T-helper 2 cell treated with Interferon-gamma antibody and Interleukin-4, amounts not matched to agents 5 μg/mL and 100 μg/mL, for 36 hours (primary cell): ENCODE results near the gene SHMT2.

ENCODE experiments used
- DNase-seq: peaks from one replicate; pipeline ENCODE4 v3.0.0; 2021; ENCODE audit warnings: low spot score
- H3K27ac Mint-ChIP-seq: one replicate; pipeline ENCODE4 v1.8.0; 2021; ENCODE audit warnings: mild to moderate bottlenecking, mixed read lengths
- H3K27me3 Mint-ChIP-seq: one replicate; pipeline ENCODE4 v1.8.0; 2021; ENCODE audit warnings: low read depth, mixed read lengths
- H3K36me3 Mint-ChIP-seq: one replicate; pipeline ENCODE4 v1.8.0; 2021; ENCODE audit warnings: low read depth, mixed read lengths
- H3K4me1 Mint-ChIP-seq: one replicate; pipeline ENCODE4 v1.8.0; 2021; ENCODE audit warnings: low read depth, mixed read lengths
- H3K4me3 Mint-ChIP-seq: one replicate; pipeline ENCODE4 v1.8.0; 2022; ENCODE audit warnings: mild to moderate bottlenecking, moderate library complexity, mixed read lengths
- H3K9me3 Mint-ChIP-seq: one replicate; pipeline ENCODE4 v1.8.0; 2021; ENCODE audit warnings: mixed read lengths

The SHMT2 gene

DNA sequence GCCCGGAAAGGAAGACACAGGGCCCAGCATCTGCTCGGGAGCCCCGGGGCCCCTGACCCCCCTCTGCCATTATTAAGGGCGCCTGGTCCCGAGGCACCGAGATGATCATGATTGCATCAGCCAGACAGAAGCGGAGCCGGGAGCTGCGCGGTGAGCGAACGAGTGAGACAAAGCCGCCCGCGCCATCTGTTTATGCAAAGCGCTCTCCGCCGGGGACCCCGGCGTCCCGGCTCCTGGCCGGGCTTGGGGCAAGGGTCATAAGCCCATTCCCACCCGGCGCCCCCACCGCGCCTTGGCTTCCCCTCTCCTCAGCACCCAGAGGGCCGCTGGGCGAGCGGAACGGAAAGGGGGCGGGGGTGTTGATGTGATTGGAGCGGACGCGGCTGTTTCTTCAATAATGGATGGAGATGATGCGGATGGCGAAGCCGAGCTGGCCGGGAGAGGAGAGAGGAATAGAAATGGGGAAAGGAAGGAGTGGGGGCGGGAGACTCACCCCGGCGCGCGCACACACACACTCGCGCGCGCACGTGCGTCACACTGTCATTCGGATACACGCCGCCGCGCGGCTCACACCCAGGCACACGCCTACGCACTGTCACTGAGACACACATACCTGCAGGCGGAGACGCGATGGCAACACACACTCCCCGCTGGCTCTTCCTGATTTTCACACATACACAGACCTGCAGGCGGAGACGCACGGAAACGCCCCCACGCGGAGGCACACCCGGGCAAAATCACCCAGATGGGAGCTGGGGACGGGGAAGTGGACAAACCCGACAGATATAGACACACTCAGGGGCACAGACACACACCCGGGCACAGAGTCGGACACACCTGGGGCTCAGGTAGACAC, 10.8 kb downstream of the SHMT2 start:
- DNase-seq, result peak; percentile 79
- Mint-ChIP-seq H3K9me3 (no peaks in the 10 kb centered on the region), H3K4me3 (peak overlapping the region; percentile 91), H3K27ac (peak overlapping the region; percentile 85), H3K36me3 (peaks cover 2% of the 10 kb centered on the region), H3K27me3 (peaks cover 45% of the 10 kb centered on the region), H3K4me1 (peaks cover 54% of the 10 kb centered on the region)

DNA sequence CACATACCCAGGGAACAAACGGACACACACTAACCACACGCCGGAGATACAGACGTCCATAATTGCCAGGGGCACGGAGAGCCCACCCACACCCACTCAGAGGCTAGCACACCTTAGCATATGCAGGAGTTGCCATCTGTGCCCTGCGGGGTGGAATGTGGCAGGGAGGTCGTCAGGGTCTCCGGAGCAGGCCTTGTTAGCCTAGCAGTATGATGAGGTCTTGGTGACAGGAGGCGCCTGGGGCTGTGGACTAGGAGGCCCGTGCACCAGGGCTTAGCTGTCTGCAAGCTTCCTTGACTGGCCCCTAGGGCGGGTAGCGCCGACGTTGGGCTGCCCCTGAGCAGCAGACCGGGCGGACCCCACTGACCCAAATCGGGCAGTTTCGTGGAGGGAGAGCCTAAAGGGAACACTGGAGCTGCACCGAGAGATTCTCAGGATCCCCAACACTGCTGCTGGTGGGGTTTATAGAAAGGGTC, 11.5 kb downstream of the SHMT2 start:
- peak overlapping the region; percentile 91 for H3K4me3 Mint-ChIP-seq
- H3K4me1 Mint-ChIP-seq, result peaks cover 54% of the 10 kb centered on the region
- DNase-seq, result no peak
- H3K36me3 Mint-ChIP-seq, result no peaks in the 10 kb centered on the region
- H3K27ac Mint-ChIP-seq, result no peak overlapping the region
- no peaks in the 10 kb centered on the region for H3K9me3 Mint-ChIP-seq
- peaks cover 45% of the 10 kb centered on the region for H3K27me3 Mint-ChIP-seq

DNA sequence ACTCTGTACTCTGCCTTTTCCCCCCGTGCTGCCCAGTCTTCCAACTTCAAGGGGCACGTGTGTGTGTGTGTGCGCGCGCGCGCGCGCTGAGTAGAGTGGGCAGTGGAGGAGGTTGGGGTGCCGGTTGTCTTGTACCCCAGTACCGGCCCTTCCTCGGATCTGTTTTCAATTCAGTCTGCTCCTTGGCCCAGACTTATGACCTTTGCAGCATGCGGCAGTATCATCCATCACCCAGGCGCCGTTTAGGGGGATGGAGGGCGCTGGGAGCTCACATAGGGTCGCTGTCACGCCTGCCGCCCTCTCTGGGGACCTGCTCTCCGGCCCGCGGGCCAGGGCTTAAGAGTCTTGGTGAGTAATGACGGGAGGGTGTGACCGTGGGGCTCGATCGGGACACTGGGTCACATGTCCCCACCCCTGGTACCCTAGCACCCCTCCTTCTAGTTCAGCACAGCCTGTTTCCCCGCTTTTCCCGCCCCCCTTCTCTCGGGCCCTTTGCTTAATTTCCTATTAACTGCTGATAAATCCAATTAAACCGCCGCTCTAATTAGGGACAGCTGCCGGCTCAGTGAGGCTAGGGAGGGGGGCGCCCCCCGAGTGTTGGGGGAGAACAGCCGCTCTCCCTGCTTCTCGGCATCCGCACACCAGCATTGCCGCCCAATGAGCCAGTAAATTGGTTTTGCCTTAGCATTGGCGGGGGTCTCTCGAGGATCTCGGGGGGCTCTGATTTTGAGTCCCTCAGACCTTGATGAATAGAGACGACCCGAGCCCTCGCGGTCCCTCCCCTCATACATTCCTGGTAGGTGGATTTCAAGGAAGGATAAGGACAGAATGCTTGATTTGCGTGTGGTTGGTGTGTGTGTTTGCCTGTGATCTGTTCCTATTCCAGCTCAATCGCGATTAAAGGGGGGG, 12.1 kb downstream of the SHMT2 start:
- H3K9me3 Mint-ChIP-seq, result no peaks in the 10 kb centered on the region
- no peak overlapping the region for H3K27ac Mint-ChIP-seq
- no peaks in the 10 kb centered on the region for H3K36me3 Mint-ChIP-seq
- H3K27me3 Mint-ChIP-seq, result peaks cover 41% of the 10 kb centered on the region
- peaks cover 54% of the 10 kb centered on the region for H3K4me1 Mint-ChIP-seq
- no peak for DNase-seq
- peak overlapping the region; percentile 91 for H3K4me3 Mint-ChIP-seq

DNA sequence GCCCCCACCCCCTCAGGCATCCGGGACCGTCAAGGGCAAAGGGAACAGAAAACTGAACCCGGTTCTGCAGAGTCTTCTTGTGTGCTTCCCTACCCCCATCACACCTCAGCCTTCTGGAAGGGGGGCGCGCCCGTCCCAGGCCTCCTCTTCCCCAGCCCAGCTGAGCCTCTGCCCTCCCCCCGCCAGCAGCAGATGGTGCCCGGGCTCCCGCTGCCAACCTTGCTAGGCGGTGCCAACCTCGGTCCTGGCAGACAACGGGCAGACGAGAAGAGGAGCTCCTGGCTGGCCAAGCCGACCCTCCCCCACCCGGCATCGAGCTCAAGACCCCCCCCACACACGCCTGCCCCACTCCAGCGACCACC, 12.8 kb downstream of the SHMT2 start:
- H3K36me3 Mint-ChIP-seq, result no peaks in the 10 kb centered on the region
- peaks cover 35% of the 10 kb centered on the region for H3K27me3 Mint-ChIP-seq
- H3K4me1 Mint-ChIP-seq, result peaks cover 48% of the 10 kb centered on the region

DNA sequence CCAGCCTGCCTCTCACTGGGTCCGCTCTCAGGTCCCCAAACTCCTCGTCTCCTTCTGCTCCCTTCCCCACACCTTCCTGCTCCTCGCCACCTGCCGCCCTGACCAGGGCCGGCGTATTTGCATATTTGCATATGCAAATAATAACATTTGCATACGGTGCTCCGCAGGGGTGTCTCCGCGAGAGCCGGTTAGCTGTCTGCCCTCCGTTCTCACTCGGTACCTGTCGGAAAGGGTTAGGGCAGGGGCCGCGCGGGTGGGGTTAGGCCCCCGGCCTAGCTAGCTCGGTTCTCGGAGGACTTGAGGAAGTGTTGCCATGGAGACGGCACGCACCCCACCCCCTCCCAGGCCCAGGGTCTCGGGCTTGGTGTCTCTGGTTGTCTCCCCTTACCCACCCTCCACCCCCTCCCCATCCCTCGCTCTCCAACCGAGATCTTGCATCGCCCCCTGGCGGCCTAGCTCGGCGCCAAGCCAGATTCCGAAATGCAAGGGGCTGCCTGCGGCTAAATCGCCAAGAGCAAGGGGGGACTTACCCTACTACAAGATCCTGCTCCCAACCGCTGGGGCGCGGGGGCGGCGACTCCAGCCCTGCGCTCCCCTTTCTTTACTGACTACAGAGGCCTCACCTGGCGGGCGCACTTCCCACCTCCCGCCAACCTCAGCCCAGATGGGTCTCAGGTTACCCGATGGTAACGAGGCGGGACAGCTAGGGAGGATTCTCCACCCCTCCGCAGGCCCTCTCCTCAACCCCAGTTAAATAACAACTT, 13.4 kb downstream of the SHMT2 start:
- Mint-ChIP-seq H3K36me3 (no peaks in the 10 kb centered on the region), H3K4me3 (peak overlapping the region; percentile 75), H3K27me3 (peaks cover 30% of the 10 kb centered on the region), H3K4me1 (peaks cover 43% of the 10 kb centered on the region), H3K9me3 (no peaks in the 10 kb centered on the region), H3K27ac (peak overlapping the region; percentile 45)
- DNase-seq, result peak; percentile 66

More for the DNA sequence above, 12.8 kb downstream of the SHMT2 start:
- H3K9me3 Mint-ChIP-seq, result no peaks in the 10 kb centered on the region
- peak overlapping the region; percentile 45 for H3K27ac Mint-ChIP-seq
- peak overlapping the region; percentile 91 for H3K4me3 Mint-ChIP-seq
- no peak for DNase-seq

DNA sequence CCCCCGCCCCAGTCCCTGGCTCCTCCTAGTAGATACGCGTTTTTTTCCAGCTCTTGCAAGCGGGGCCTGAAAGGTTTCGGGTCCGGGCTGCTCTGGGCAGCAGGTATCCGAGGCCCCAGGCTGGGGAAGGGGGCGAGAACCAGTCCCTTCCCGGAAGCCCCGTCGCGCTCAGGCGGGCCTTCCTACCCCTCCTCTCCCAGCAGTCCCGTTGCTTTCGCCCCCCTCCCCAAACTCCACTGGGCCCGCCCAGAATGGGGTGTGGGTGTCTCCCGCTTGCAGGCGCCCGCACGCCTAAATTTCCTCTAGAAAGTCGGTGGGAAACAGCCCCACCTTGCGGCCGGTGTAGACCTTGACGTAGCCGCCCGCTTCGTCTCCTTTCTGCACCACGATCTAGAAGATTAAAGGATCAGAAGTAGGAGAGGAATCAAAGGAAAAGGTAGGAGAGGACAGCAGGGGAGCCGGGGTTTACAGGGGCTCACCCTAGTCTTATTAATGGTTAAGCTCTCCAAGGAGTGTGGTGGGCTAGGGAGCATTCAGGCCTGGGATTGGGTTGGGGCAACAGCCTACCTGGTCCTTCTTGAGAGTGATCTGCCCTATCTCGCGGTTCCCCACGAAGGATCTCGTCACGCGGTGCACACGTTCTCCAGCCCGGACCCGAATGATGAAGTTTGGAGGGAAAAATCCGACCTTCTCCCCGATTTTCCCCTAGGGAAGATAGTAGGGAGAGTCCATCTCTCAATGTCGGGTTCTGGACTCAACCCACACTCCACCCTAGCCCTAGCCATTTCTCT, 14.2 kb downstream of the SHMT2 start:
- peaks cover 40% of the 10 kb centered on the region for H3K4me1 Mint-ChIP-seq
- peak overlapping the region; percentile 45 for H3K27ac Mint-ChIP-seq
- H3K9me3 Mint-ChIP-seq, result no peaks in the 10 kb centered on the region
- H3K4me3 Mint-ChIP-seq, result peak overlapping the region; percentile 75
- H3K36me3 Mint-ChIP-seq, result no peaks in the 10 kb centered on the region
- DNase-seq, result peak; percentile 79
- H3K27me3 Mint-ChIP-seq, result peaks cover 30% of the 10 kb centered on the region

DNA sequence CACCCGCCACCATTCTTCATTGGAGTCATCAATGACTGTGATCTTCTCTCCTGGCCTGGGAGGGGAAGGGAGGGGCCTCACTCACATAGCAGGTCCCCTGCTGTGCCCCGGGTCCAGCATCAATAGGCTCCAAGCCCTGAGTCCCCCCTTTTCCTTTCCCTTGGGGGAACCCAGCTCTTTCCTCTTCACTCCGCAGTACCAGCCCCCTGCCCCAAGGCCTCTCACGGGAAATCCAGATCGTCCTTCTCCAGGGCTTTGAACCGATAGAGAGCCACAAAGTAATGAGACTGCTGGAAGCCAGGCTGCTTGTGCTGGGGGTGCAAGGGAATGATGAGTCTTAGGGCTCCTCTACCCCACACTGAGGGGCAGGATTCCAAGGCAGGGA, 14.8 kb downstream of the SHMT2 start:
- Mint-ChIP-seq H3K36me3 (no peaks in the 10 kb centered on the region), H3K4me1 (peaks cover 43% of the 10 kb centered on the region), H3K27ac (peak overlapping the region; percentile 45), H3K27me3 (peaks cover 27% of the 10 kb centered on the region), H3K9me3 (no peaks in the 10 kb centered on the region), H3K4me3 (peak overlapping the region; percentile 48)
- no peak for DNase-seq

DNA sequence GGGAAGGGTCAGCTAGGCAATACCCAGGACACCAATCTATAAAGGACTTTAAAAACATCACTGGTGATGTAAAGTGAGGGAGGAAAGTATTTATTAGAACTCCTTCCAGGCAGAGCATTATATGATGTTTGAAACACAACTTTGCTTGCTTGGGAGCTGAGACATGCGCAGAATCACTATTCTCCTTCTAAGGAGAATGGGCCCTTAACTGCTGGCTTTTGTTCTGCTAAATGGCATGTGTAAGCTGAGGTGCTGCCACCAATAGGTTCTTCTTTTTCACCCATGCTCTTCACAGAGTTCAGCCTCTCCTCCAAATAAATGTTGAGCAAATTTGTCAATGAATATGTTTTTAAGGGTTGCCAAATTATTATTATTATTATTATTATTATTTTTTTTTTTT, 17.5 kb downstream of the SHMT2 start:
- H3K4me3 Mint-ChIP-seq, result no peak overlapping the region
- H3K36me3 Mint-ChIP-seq, result no peaks in the 10 kb centered on the region
- H3K27me3 Mint-ChIP-seq, result peaks cover 9% of the 10 kb centered on the region
- H3K4me1 Mint-ChIP-seq, result peaks cover 21% of the 10 kb centered on the region
- no peak overlapping the region for H3K27ac Mint-ChIP-seq
- no peaks in the 10 kb centered on the region for H3K9me3 Mint-ChIP-seq
- no peak for DNase-seq

DNA sequence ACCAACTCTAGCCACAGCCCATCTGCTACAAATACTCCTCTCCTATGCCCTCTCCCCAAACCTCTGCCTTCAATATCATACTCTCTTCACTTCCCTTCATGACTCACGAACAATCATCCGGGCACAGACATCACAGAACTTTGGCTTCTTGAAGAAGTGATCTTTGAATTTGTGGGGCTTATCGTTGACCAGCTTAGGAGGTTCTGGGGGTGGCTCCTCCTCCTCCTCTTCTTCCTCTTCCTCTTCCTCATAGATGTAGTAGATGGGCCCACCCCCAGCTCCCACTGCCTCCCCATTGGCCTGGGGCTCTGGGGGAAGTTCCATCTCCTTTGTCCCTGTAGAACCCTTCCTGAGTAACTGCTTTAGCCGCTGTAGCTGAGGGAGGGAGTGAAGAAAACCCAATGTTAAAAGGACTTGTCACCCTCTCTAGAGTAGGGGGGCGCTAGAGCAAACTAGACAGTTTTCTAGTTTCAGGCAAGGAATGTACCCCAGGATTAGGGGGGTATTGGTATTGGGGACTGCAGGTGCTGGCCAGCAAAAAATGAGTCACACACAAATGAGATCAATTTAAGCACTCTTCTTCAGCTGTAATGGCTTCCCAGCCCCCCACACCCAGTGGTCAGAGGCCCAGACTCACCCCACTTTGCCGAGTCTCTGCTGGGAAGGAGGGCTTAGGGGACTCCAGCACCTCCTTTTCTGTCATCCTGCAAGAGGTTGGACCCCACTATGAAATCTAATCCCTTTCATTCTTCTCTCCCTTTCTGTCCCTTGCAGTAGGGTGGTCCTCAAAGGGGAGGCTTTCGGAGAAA, 19.6 kb downstream of the SHMT2 start:
- H3K9me3 Mint-ChIP-seq, result no peaks in the 10 kb centered on the region
- H3K36me3 Mint-ChIP-seq, result no peaks in the 10 kb centered on the region
- H3K4me3 Mint-ChIP-seq, result peak overlapping the region; percentile 54
- H3K27me3 Mint-ChIP-seq, result no peaks in the 10 kb centered on the region
- H3K4me1 Mint-ChIP-seq, result peaks cover 9% of the 10 kb centered on the region
- H3K27ac Mint-ChIP-seq, result peak overlapping the region; percentile 43
- DNase-seq, result no peak

DNA sequence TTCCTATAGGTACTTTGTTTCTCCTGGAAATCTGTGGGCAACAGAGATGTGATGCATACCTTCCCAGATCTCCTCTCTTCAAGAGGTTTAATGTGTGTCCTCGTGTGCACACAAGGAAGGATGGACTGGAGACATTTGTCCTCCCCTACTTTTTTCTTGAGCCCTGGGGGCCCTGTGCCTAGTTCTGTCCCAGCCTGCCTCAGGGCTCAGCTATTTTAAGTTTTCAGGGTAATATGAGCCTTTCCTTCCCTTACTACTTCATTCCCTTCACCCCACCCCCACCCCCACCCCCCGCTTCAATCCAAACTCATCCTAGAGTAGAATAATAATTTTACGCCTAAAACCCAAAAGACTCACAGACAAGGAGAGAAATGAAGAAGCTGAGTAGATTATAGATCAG, 21.0 kb downstream of the SHMT2 start:
- Mint-ChIP-seq H3K4me3 (no peak overlapping the region), H3K27ac (no peak overlapping the region), H3K4me1 (peaks cover 8% of the 10 kb centered on the region), H3K27me3 (no peaks in the 10 kb centered on the region), H3K9me3 (no peaks in the 10 kb centered on the region), H3K36me3 (no peaks in the 10 kb centered on the region)
- no peak for DNase-seq

DNA sequence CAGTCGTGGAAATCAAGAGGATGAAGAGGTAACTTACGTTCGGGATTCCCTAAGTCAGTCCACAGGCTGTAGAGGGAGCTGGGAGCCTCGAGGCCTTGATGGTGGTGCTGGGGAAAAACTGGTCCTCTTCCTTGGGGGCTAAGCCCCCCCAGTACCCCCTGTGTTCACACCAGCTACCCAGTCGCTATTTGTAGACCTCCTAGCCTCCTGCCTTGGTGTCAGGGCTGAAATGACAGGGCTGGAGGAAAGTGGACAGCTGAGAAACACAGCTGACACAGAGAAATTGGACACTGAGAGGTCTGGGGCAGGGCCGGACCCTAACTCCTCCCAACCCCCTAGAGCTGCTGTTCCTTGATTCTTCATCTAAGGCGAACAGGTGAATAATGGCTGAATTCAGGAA, 21.4 kb downstream of the SHMT2 start, which contains the start of gene STAC3:
Gene STAC3, minus strand, starts transcription at position 232 of the 400 bp plus-strand sequence. CDS start 1,551 bp downstream, outside the sequence.
- DNase-seq, result no peak
- H3K36me3 Mint-ChIP-seq, result peaks cover under 1% of the 10 kb centered on the region
- no peaks in the 10 kb centered on the region for H3K9me3 Mint-ChIP-seq
- no peak within 1 kb of the TSS for H3K27ac Mint-ChIP-seq
- H3K27me3 Mint-ChIP-seq, result no peaks in the 10 kb centered on the region
- peaks cover 8% of the 10 kb centered on the region for H3K4me1 Mint-ChIP-seq
- H3K4me3 Mint-ChIP-seq, result no peak within 1 kb of the TSS

DNA sequence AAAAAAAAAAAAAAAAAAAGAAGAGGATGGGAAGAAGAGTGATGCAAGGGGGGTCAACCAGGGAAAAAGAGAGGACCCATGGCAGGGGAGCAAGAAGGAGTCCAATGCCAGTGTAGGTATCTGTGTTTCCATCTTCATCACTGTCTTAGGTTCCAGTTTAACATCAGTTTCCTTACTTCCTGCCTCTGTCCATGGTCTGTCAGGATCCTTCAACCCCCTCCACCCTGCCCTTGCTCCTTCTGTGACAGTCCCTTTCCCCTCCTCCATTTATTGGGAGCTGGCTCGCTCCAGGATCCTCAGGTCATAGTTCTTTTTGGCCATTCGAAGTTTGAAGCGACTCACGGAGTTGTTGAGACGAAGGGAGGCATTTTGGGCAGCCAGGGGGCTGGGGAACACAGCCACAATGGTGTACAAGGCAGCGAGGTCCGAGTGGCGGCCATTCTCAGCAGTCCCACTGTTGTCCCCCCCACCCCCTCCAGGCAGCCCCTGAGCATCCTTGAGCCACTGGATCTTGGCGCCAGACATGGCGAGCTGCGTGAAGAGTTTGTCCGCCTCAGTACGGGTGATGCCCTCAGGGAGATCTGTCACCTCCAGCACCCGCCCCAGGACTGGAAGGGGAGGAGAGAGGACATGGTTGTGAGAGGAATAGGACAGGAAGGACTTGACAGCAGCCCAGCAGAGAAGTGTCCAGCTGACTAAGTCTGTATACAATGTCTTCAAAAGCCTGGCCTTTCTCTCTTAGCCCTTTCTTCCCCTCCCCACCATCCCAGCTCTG, 25.2 kb downstream of the SHMT2 start:
- DNase-seq, result no peak
- Mint-ChIP-seq H3K36me3 (peaks cover 23% of the 10 kb centered on the region), H3K27me3 (no peaks in the 10 kb centered on the region), H3K9me3 (no peaks in the 10 kb centered on the region), H3K4me1 (no peaks in the 10 kb centered on the region), H3K4me3 (no peak overlapping the region), H3K27ac (no peak overlapping the region)
